Stimulated activated memory B cell treated with anti-CD40 and anti-IgM and Interleukin-4, amounts not matched to agents 10 μg/mL and 1 μg/mL and 100 μg/mL, for 72 hours (primary cell): ENCODE measurements around the gene SIGLEC14.
"Not testable (repeated sequence)": the region's sequence is repeated elsewhere in the genome, so short reads cannot be mapped to it uniquely, and the experiment has no call there.

Experiments used
- ATAC-seq: fragments of 150-1000 bp; cut with Tn5 transposase; 2 replicates; pipeline ENCODE4 v1.10.0; 2021
- H3K27ac Mint-ChIP-seq: one replicate; pipeline ENCODE4 v1.8.0; 2022; ENCODE audit warnings: mild to moderate bottlenecking, mixed read lengths
- H3K27me3 Mint-ChIP-seq: one replicate; pipeline ENCODE4 v1.8.0; 2022; ENCODE audit warnings: mixed read lengths
- H3K36me3 Mint-ChIP-seq: one replicate; pipeline ENCODE4 v1.8.0; 2022; ENCODE audit warnings: mixed read lengths
- H3K4me1 Mint-ChIP-seq: one replicate; pipeline ENCODE4 v1.8.0; 2022; ENCODE audit warnings: mixed read lengths
- H3K4me3 Mint-ChIP-seq: one replicate; pipeline ENCODE4 v1.8.0; 2022; ENCODE audit warnings: mild to moderate bottlenecking, moderate library complexity, mixed read lengths
- H3K9me3 Mint-ChIP-seq: one replicate; pipeline ENCODE4 v1.8.0; 2022; ENCODE audit warnings: mixed read lengths

SIGLEC14 gene

DNA sequence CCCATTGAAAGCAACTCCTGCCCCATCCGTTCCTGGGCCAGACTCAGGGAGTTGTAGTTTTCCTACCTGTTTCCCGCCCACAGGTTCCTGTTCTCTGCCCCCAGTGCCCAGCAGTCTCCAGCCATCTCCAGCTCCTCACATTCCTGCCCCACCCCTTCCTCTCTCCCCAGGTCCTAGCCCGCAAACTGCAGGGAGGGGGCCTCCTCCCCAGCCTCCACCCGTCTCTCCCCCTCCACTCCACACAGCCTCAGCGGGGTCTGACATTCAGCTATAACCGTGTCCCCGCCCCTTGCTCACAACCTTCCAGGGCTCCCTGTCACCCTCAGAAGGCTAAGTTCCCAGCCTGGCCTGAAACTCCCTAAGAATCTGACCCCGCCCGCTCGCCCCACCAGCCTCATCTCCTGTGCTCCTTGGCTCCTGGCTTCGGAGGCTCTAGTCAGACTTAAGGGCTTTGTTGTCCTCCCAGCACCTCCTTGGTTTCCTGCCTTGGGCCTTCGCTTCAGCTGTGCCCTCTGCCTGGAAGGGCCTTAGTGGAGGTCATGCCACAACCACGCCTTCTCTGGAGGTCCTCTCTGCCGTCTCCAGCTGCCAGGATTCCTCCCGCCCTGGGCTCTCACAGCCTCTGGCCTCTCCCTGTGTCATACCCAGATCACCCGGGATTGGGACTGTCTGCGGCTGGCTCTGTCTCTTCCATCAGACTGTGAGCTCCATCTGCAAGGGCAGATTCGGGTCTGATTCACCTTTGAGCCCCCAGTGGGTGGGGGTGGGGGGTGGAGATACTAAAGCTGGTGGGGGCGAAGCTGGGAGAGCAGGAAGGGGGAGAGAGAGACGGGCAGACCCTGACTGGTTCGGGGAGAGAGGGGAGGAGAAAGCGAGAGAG, 41.4 kb upstream of the SIGLEC14 start:
- H3K27ac Mint-ChIP-seq, result peak overlapping the region; percentile 31

GRCh38 chr19:51686171-51686570, 39.5 kb upstream of the SIGLEC14 start:
- Mint-ChIP-seq H3K36me3 (peaks cover 6% of the 10 kb centered on the region), H3K4me1 (peaks cover 19% of the 10 kb centered on the region), H3K27ac (no peak overlapping the region), H3K9me3 (peaks cover 5% of the 10 kb centered on the region), H3K4me3 (no peak overlapping the region), H3K27me3 (peaks cover 53% of the 10 kb centered on the region)
- no peak for ATAC-seq

More for the DNA sequence above, 41.4 kb upstream of the SIGLEC14 start:
- H3K4me1 Mint-ChIP-seq, result peaks cover 26% of the 10 kb centered on the region
- H3K9me3 Mint-ChIP-seq, result peaks cover 5% of the 10 kb centered on the region
- peaks cover 6% of the 10 kb centered on the region for H3K36me3 Mint-ChIP-seq
- peaks cover 70% of the 10 kb centered on the region for H3K27me3 Mint-ChIP-seq
- ATAC-seq, result no peak
- peak overlapping the region; percentile 68 for H3K4me3 Mint-ChIP-seq

GRCh38 chr19:51681286-51681941, 34.8 kb upstream of the SIGLEC14 start:
- Mint-ChIP-seq H3K4me1 (no peaks in the 10 kb centered on the region), H3K4me3 (no peak overlapping the region), H3K36me3 (no peaks in the 10 kb centered on the region), H3K27me3 (peaks cover 33% of the 10 kb centered on the region), H3K27ac (no peak overlapping the region), H3K9me3 (peaks cover 5% of the 10 kb centered on the region)
- ATAC-seq, result no peak

GRCh38 chr19:51680474-51680873, 33.8 kb upstream of the SIGLEC14 start:
- H3K4me3 Mint-ChIP-seq, result no peak overlapping the region
- no peak overlapping the region for H3K27ac Mint-ChIP-seq
- H3K27me3 Mint-ChIP-seq, result peaks cover 33% of the 10 kb centered on the region
- no peaks in the 10 kb centered on the region for H3K4me1 Mint-ChIP-seq
- no peak for ATAC-seq
- H3K9me3 Mint-ChIP-seq, result peaks cover 5% of the 10 kb centered on the region
- H3K36me3 Mint-ChIP-seq, result no peaks in the 10 kb centered on the region

GRCh38 chr19:51676566-51677083, 30.0 kb upstream of the SIGLEC14 start:
- Mint-ChIP-seq H3K4me3 (no peak overlapping the region), H3K27me3 (peaks cover 23% of the 10 kb centered on the region), H3K9me3 (no peaks in the 10 kb centered on the region), H3K36me3 (no peaks in the 10 kb centered on the region), H3K27ac (no peak overlapping the region), H3K4me1 (no peaks in the 10 kb centered on the region)
- ATAC-seq, result no peak

GRCh38 chr19:51675911-51676565, 29.4 kb upstream of the SIGLEC14 start:
- not testable (repeated sequence) for H3K4me3 Mint-ChIP-seq, H3K9me3 Mint-ChIP-seq, ATAC-seq, H3K4me1 Mint-ChIP-seq, H3K27ac Mint-ChIP-seq, H3K36me3 Mint-ChIP-seq
- peaks cover 23% of the 10 kb centered on the region for H3K27me3 Mint-ChIP-seq

GRCh38 chr19:51668216-51668615, 21.6 kb upstream of the SIGLEC14 start:
- Mint-ChIP-seq H3K9me3 (no peaks in the 10 kb centered on the region), H3K4me3 (no peak overlapping the region), H3K36me3 (no peaks in the 10 kb centered on the region), H3K27ac (no peak overlapping the region), H3K4me1 (peaks cover 9% of the 10 kb centered on the region), H3K27me3 (peaks cover 46% of the 10 kb centered on the region)
- no peak for ATAC-seq

- Mint-ChIP-seq H3K4me3 (no peak overlapping the region), H3K27me3 (peaks cover 64% of the 10 kb centered on the region), H3K4me1 (peaks cover 9% of the 10 kb centered on the region), H3K27ac (no peak overlapping the region), H3K36me3 (no peaks in the 10 kb centered on the region), H3K9me3 (no peaks in the 10 kb centered on the region)
- ATAC-seq, result no peak
Measured at GRCh38 chr19:51664997-51665396, 18.4 kb upstream of the SIGLEC14 start.

GRCh38 chr19:51664131-51664530, 17.5 kb upstream of the SIGLEC14 start:
- Mint-ChIP-seq H3K9me3 (no peaks in the 10 kb centered on the region), H3K27me3 (peaks cover 64% of the 10 kb centered on the region), H3K36me3 (no peaks in the 10 kb centered on the region), H3K4me1 (peaks cover 5% of the 10 kb centered on the region), H3K27ac (no peak overlapping the region), H3K4me3 (no peak overlapping the region)
- ATAC-seq, result no peak

DNA sequence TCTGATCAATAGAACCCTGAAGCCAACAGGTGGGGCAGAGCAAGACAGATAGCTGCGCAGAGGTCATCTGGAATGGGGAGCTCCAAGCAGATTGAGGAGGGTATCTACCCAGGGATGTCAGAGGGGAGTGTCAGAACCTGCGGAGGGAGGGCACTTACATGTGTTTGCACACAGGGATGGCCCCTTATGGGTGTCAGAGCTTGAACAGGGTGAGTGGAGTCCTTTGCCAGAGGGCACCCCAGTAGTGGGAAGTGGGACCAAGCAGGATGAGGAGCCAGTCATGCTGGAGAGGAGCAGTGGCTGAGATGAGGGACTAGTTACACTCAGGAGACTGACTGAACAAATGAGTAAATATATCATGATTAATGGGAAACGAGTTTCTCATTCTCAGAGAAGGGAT, 17.0 kb upstream of the SIGLEC14 start:
- H3K27me3 Mint-ChIP-seq, result peaks cover 64% of the 10 kb centered on the region
- peaks cover 2% of the 10 kb centered on the region for H3K4me1 Mint-ChIP-seq
- H3K4me3 Mint-ChIP-seq, result no peak overlapping the region
- no peak overlapping the region for H3K27ac Mint-ChIP-seq
- ATAC-seq, result no peak
- no peaks in the 10 kb centered on the region for H3K36me3 Mint-ChIP-seq
- H3K9me3 Mint-ChIP-seq, result no peaks in the 10 kb centered on the region

GRCh38 chr19:51660975-51661600, 14.5 kb upstream of the SIGLEC14 start:
- H3K4me1 Mint-ChIP-seq, result peaks cover 18% of the 10 kb centered on the region
- peak; percentile 68 for ATAC-seq
- H3K9me3 Mint-ChIP-seq, result no peaks in the 10 kb centered on the region
- H3K36me3 Mint-ChIP-seq, result no peaks in the 10 kb centered on the region
- no peak overlapping the region for H3K4me3 Mint-ChIP-seq
- no peak overlapping the region for H3K27ac Mint-ChIP-seq
- H3K27me3 Mint-ChIP-seq, result peaks cover 47% of the 10 kb centered on the region

GRCh38 chr19:51654783-51655182, 8.2 kb upstream of the SIGLEC14 start:
- no peaks in the 10 kb centered on the region for H3K27me3 Mint-ChIP-seq
- H3K27ac Mint-ChIP-seq, result no peak overlapping the region
- H3K36me3 Mint-ChIP-seq, result peaks cover 5% of the 10 kb centered on the region
- H3K9me3 Mint-ChIP-seq, result peaks cover 4% of the 10 kb centered on the region
- ATAC-seq, result no peak
- H3K4me3 Mint-ChIP-seq, result no peak overlapping the region
- peaks cover 59% of the 10 kb centered on the region for H3K4me1 Mint-ChIP-seq

GRCh38 chr19:51653162-51653561, 6.5 kb upstream of the SIGLEC14 start:
- Mint-ChIP-seq H3K36me3 (peaks cover 5% of the 10 kb centered on the region), H3K4me1 (peaks cover 61% of the 10 kb centered on the region), H3K27ac (no peak overlapping the region), H3K27me3 (no peaks in the 10 kb centered on the region), H3K9me3 (peaks cover 4% of the 10 kb centered on the region), H3K4me3 (no peak overlapping the region)
- no peak for ATAC-seq

DNA sequence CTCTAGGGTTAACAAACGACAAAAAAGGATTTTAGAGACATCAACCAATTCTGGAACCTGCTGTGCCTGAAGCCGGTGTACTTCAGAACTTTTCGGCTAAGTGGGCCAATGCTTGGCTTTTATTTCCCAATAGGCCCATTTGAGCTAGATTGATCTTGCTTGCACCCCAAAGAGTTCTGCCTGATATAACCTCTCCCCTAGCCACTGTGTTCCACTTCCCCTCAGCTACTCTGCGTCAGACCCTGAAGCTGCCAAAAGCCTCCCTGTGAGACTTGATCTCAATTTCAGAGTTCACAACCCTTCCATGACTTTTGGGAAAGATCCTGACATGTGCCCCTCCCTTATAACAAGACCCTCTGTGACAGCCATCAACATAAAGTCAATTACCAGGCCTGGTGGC, 5.6 kb upstream of the SIGLEC14 start:
- peaks cover 5% of the 10 kb centered on the region for H3K36me3 Mint-ChIP-seq
- no peaks in the 10 kb centered on the region for H3K27me3 Mint-ChIP-seq
- peaks cover 60% of the 10 kb centered on the region for H3K4me1 Mint-ChIP-seq
- H3K9me3 Mint-ChIP-seq, result peaks cover 4% of the 10 kb centered on the region
- ATAC-seq, result no peak
- H3K27ac Mint-ChIP-seq, result peak overlapping the region; percentile 3
- no peak overlapping the region for H3K4me3 Mint-ChIP-seq
